ENCODE results near the gene JAG2. TPM values are rescaled to one million over a fixed set of nuclear protein-coding genes. Genes with fewer than 3 reads are reported as not detected.
"Not testable (repeated sequence)": the region's sequence is repeated elsewhere in the genome, so short reads cannot be mapped to it uniquely, and the experiment has no call there.

Gene JAG2
- polyA plus RNA-seq, 1 donor = 40.4 TPM

DNA sequence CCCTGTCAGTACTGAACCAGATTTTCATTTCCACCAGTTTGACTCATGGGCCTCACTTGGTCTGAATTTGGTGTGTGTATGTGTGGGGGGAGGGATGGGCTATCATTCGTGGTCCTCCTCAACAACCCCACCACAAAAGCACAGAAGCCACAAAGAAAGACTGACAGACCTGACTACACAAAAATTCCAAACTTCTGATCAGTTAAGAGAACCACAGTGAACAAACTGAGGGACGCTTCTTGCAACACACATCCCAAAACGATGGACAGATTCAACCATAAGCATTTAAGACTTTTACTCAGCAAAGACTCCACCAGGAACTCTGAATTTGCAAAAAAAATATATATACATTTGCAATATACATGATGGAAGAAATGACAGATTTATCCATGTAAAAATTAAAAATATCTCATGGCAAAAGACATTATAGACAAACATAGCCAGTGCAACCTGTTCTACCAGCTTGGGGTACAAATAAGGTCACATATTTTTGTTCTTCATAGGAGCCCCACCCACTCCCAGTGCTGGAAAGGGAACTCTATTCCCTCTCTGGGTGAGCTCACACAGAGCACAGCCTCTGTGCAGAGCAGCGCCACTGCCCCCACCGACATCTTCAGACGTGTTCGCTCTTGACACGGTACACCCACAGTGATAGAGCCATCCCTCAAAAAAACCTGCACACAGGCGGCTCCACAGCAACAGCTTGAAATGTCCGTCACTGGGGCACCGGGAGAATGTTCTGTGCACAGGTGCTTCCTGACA, 49.7 kb downstream of the JAG2 start:
- no peak for DNase-seq (ENCODE audit: low read depth)

DNA sequence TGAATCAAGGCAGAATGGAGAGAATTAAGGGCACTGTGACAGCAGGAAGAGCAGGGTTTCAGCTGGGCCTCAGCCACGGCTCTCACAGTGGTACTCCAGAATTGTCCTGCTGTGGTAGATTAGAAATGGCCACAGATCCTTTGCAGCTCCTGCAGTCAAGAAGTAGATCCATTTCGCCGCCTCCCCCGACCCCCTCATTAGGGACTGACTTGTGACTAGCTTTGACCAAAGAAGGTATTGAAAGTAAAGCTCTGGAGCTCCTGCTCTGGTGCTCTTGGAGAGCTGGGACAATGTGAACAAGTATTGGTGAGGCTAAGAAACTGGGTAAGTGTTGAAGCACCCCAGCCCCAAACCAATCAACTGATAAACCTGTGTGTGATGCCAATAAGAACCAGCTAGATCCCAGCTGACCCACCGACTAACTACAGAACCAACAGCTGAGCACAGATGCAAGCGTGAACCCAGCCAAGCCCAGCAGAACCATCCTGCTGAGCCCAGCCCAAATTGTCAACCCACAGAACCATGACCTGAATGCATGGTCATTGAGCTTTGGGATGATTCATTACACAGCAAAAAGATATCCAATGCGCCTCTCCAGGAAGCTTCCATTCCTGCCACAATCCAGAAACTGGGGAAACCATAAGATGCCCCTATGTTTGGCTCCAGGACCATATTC, 50.7 kb downstream of the JAG2 start:
- no peak for DNase-seq (ENCODE audit: low read depth)

DNA sequence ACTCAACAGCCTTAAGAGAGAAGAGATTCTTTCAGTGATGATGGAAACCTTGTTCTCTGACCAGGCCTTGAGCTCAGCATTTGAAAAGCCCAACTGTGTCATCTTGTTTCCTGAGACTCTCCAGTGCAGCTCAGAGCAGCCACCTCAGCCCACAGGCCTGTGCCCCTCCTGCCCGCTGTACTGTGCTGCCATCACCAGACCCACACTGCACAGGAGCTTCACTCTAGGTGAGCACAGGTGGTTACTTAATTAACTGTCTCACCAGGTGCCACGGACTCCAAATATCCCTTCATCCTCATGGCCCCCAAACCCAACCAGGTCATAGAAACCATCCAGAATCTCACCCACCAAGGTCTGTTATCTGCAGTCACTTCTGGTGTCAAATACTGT, 51.3 kb downstream of the JAG2 start:
- no peak for DNase-seq (ENCODE audit: low read depth)

DNA sequence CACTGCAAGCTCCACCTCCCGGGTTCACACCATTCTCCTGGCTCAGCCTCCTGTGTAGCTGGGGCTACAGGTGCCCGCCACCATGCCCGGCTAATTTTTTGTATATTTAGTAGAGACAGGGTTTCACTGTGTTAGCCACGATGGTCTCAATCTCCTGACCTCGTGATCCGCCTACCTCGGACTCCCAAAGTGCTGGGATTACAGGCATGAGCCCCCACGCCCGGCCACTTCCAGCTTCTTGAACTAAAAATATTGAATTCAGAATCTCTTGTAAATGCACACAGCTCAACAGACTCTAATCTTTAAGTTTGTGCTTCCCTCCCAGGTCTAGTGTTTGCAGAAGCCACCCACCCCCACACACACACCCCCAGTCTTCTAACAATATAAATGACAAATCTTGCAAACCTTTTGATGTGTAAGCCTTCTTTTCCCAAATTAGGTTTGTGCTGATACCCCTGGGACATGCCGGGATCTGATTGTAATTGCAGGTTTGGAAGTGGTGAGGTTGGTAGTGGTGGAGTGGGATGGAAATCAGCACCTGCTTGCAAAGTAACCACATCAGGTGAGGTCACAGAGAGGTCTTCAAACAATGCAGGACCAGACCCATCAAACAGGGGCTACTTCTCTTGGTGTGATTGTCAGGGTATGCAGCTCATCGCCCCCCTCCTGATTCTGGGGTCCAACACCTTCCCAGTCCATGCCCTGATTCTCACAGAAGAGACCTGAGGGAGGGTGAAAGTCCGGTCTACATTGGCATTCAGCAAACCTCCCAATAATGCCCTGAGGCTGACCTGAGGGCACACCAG, 51.9 kb downstream of the JAG2 start:
- DNase-seq (ENCODE audit: low read depth) = no peak

DNA sequence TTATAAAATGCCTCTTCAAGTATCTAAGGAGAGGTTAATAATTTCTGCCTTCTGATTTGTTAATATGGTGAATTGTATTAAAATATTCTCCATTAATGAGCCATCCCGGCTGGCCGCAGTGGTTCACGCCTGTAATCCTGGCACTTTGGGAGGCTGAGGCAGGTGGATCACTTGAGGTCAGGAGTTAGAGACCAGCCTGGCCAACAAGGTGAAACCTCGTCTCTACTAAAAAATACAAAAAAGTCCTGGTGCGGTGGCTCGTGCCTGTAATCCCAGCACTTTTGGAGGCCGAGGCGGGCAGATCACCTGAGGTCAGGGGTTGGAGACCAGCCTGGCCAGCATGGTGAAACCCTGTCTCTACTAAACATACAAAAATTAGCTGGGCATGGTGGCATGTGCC, 59.3 kb downstream of the JAG2 start:
- DNase-seq (ENCODE audit: low read depth) = not testable (repeated sequence)

DNA sequence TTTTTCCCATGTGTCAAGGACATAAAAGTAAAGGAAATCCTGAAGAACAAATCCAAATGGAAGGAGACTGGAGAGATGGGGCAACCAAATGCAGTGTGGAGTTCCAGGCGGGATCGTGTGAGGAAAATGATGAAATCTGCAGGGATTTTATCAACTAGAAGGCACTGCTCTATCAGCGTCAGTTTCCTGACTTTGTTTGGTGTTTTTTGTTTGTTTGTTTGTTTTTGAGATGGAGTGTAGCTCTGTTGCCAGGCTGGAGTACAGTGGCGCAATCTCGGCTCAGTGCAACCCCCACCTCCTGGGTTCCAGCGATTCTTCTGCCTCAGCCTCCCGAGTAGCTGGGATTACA, 60.1 kb downstream of the JAG2 start:
- DNase-seq (ENCODE audit: low read depth) = no peak

DNA sequence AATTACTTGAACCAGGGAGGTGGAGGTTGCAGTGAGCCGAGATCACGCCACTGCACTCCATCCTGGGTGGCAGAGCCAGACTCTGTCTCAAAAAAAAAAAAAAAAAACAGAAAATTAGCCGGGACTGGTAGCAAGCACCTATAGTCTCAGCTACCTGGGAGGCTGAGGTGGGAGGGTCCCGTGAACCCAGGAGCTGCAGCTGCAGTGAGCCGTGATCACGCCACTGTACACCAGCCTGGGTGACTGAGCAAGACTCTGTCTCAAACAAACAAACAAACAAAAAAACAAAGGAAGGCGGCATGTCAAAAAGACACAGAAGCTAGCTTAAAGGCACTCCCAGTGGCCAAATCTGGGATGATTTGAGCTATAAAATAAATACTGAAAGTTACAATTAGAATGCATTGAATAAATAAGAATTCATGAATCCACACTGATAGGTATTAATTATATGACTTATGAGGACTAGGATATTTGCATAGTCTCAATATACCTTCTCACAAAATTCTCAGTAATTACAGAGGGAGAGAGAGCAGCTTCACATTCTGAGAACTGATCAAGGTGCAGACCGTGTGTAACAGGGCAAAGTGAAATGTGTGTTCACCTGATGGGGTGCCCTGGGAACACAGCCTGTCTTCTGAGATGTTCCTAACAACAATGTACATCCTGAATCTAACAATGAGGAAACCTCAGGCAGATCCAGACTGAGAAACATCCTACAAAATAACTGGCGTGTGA, 60.6 kb downstream of the JAG2 start:
- no peak for DNase-seq (ENCODE audit: low read depth)

DNA sequence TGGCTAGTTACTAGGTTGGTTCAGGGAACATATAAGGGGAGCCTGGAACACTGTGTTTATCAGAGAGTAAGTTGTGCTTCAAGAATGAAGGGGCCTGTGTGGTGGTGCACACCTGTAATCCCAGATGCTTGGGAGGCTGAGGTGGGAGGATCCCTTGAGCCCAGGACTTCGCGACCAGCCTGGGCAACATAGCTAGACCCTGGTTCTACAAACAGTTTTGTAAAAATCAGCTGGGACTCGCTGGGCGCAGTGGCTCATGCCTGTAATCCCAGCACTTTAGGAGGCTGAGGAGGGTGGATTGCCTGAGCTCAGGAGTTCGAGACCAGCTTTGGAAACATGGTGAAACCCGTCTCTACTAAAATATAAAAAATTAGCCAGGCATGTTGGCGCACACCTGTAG, 61.2 kb downstream of the JAG2 start:
- DNase-seq (ENCODE audit: low read depth) = no peak

DNA sequence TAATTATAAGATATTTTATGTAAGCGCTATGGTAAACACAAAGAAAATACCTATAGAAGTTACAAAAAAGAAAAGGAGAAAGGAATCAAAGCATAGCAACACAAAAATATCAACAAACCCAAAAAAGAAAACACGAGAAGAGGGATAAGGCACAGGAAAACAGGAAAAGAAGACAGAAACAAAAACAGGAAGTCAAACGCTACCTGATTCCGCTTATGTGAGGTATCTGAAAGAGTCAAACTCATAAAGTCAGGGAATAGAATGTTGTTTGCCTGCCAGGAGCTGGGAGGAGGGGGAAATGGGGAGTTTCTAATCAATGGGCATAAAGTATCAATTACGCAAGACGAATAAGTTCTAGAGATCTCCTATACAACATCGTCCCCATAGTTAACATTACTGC, 63.4 kb downstream of the JAG2 start:
- DNase-seq (ENCODE audit: low read depth) = no peak

DNA sequence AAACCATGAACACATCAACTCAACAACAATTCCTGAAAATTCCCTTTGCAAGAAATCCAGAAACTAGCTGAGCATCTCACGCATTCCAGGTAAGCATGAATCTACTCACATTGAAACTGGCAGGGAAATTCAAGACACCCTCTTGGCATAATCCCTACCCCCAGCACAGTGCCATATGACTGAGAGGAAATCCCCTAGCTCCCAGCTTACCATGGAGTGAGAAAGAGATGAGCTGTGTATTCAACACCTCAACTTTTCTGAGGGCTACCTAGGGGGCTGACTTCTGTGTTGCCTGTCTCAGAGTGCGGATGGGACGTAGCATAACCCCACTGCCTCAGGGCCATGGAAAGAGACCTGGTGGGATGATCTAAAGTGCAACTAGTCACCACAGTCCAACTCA, 65.7 kb downstream of the JAG2 start:
- DNase-seq (ENCODE audit: low read depth) = no peak

DNA sequence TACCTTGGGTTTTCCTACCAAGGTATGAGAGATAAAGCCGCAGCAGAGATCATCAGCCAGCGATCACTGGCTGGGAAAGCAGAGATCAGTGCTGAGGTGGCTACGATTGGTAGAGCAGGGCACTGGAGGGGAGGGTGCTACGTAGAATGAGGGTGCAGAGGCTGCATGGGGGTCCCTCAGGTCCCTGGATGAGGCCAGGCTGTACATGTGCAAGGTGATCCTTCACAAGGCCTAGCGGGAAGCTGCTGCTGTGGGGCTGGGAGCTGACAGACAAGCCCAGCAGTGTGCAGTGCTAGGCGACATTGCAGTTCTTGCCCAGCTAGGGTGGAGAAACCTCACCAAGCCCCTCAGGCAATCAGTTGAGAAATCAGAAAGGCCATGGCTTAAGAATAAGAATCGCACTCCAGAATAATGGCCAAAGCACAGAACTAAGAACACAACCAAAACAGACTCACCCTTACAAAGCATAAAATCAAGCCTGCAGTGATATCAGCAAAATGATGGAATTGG, 66.2 kb downstream of the JAG2 start:
- DNase-seq (ENCODE audit: low read depth) = no peak

DNA sequence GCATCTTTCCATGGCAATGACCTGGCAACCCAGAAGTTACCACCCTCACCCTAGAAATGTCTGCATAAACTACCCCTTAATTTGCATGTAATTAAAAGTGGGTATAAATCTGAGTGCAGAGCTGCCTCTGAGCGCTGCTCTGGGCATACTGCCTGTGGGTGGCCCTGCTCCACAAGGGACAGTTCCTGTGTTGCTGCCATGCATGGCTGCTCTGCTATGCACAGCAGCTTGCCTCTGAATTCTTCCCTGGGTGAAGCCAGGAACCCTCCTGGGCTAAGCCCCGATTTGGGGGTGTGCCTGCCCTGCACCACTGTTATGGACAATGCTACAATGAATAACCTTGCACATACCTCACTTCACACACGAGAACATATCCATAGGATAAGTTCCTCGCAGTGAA, 67.7 kb downstream of the JAG2 start:
- no peak for DNase-seq (ENCODE audit: low read depth)

DNA sequence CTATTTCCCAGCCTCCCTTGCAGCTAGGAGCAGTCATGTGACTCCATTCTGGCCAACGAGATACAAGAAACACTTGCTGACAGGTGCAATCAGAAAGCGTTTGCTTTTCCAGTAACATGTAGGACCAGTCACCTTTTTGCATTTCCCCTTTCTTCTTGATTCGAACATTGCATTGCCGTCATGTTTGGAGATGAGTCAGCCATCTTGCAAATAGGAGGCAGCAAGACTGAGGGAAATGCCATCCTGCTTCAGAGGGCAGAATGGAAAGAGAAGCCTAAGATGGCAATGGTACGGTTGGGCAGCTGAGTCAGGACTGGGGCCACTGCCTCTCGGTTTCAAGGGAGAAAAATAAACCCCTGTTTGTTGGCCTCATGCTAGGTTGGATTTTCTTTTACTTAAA, 68.8 kb downstream of the JAG2 start:
- no peak for DNase-seq (ENCODE audit: low read depth)

DNA sequence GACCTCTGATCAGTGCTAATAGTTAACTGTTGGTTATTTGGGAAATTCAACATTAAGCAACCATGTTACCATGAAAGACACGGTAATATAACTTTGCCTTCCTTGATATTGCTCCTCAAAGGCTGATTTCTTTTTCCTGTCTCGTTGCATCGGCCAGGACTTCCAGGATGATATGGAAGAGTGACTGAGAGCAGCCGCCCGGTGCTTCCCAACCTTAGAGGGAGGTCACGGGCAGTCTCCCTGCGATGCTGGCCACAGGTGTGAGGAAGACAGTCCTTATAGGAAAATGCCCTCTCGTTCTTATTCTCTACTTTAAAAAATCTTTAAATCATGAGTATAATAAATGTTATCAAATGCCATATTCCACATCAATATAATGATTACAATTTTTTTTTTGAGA, 70.3 kb downstream of the JAG2 start:
- no peak for DNase-seq (ENCODE audit: low read depth)

DNA sequence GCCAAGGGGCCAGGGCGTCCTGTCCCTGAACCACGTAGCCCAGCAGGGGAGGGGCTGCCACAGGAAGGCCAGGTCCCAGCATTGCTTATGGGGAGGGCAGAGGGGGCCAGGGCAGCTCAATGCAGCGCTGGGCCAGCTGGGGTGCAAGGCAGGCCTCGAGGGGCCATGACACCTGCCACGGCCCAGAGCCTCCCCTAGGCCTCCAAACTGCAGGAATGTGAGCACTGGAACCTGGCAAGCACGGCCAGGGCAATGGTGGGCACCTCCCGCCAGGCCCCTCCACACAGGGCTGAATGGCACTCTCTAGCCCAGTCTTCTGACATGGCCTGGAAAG, 70.8 kb downstream of the JAG2 start:
- DNase-seq (ENCODE audit: low read depth) = no peak

DNA sequence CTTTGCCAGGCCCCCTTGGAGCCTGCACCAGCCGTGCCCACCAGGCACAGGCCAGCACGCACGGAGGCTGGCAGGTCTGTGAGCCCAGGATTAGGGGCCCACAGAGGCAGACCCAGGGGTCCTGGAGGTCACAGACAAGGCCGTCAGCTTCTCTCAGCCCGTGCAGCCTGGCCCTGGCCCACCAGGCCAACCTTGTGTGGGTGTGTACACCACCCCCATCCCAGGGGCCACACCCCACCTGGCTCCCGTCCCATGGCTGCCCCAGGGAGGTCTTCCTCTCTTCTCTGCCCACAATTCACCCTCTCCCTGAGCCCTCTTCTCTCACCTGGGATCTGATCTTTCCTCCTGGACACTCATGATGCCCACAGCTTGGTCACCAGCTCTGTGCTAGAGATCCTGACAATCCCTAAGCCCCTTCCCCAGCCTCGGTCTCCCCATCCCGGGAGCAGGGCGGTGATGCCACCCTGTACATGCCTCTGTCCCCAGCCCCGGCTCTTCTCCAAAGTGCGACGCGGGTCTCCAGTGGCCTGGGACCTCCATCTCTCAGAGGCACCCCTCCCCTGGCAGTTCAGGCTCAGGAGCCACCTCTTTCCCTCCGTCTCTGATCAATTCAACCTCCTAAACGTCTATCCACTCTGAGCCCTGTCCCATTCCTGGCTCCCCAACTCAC, 72.2 kb downstream of the JAG2 start:
- DNase-seq (ENCODE audit: low read depth) = no peak

DNA sequence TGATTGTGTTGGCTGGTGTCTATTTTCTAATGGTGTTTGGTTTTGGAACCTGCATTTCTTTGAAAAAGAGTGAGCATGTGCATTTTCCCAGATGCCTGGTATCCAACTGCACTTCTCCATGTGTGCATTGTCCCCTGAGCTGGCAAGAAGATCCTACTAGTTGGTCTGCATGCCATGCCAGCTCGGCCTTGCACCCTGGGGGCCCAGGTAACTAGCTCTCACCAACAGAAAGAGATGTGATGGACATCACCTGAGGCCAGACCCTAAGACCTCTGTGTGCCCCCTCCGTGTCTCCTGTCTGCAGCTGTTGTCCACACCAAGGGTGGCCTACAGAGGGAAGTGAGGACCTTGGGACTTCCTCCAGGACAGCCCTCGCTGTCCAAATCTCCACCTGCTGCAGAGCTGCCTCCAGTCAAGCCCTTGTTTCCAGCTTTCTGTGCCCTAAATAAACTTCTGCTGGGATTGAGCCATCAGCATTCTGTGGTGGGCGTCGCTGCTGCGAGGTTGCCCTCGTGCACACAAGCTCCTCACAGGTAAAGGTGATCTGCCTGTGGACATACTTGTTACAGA, 73.3 kb downstream of the JAG2 start:
- no peak for DNase-seq (ENCODE audit: low read depth)

DNA sequence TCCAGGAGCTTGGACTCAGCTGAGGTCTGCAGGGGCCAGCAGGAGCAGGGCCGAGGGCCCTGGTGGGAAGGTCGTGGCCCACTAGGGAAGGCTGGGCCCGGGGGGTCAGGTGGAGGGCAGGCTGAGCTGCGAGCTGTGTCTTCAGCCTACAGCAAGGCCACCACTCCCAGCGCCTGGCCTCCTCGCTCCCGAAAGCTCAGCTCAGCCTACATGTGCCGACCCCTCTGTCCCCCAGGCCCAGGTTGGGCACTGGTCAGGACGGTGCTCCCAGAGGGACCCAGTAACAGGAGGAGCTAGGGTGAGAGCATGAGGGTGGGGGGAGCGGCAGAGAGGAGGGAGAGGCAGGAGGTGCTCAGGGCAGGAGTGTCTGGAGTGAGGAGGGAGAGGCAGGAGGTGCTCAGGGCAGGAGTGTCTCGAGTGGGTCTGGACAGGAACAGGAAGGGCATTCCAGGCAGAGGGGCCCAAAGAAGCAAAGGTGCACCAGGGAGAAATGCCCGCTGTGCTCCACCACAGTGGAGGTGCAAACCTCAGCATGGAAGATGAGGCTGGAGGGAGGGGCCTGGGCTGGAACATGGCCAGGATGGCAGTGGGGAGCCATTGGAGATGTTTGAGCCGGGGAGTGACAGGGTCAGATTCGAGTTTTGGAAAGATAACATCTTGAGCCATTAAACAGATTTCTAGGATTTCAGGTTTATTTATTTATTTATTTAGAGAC, 74.2 kb downstream of the JAG2 start:
- no peak for DNase-seq (ENCODE audit: low read depth)

DNA sequence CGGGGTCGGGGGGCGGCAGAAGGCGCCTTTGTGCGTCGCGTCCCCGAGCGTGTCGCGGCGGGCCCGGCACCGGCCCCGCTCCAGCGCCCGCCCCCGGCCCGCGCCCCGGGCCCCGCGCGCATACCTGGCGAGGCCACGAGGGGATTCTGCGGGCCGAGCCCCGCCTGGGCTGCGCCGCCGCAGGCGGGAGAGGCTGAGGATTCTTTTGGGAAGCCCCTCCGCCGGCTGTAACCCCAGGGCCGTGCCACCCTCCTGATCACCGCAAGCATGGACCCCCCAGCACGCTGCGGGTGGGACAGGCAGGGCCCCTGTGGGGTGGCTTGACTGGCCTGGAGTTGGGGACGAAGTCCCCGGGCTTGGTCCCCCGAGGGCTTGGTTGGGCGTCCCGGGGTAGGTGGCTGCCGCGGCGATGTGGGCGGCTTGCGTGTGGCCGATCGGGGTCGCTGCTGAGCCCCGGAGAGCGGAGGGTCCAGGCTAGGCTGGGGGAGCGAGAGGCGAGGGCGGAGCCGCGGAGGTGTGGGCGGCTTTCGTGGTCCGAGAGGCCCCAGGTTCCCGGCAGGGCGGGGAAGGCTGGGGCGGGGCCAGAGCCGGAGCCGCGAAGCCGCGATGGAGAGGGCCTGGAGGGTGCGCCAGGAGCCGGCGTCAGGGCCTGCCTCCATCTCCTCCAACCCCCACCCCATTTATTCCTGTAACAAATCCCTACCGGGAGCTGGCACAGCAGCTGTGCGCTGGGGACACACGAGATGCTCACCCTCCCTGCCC, 75.0 kb downstream of the JAG2 start:
- DNase-seq (ENCODE audit: low read depth) = no peak

DNA sequence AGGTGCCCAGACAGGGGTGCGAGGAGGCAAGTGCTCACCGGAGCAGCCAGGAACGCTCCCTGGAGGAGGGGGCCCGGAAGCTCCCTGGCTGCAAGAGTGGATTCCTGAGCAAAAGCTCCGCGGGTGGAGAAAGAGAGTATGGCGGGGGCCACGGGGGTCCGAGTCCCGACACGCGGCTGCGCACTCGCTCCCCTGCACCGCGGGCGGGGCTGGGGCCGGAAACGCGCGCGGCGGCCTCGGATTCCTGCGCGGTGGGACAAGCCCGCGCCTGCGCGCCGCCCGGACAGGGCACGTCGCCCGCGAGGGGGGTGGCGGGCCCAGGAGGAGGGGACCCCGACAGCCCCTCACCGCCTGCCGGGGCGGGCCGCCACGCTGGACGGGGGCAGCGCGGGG, 75.5 kb downstream of the JAG2 start:
- DNase-seq (ENCODE audit: low read depth) = no peak
